ENCODE data around the gene LRRC23. TPM values are rescaled to one million over a fixed set of nuclear protein-coding genes. Genes with fewer than 3 reads are reported as not detected.

The LRRC23 gene
- total and polyA plus RNA-seq, 2 of the 13 experiments (the other 11 are each of a cell fraction or from before 2014, with no cell fraction given) = 6.0 to 7.8 TPM

DNA sequence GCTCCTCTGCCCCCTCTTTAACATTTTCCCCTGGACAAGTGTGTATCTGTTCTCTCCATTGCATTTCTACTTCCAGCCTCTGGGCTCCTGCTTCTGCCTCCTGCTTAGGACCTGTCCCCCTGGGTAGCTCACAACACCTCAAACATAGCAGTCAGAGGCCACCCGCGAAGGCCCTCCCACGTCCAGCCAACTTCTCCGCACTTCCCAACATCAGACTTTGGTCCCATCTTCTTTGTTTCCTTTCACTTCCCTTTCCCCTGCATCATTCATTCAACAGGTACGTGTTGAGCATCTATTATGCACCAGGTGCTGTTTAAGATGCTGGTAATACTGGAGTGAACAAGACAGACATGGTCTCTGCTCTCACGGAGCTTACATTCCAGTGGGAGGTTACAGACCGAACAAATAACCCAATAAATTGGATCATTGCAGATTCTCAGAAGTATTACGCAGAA, 42.3 kb downstream of the LRRC23 start (continued):
- no peak for TF ChIP-seq PAF1 (CRISPR knock-in tag; IDR thresholded peaks at IDR 0.05)
- no peak for TF ChIP-seq ZNF564 (CRISPR knock-in tag; IDR thresholded peaks at IDR 0.05)
- TF ChIP-seq SOX5 (CRISPR knock-in tag; IDR thresholded peaks at IDR 0.05; ENCODE audit: borderline replicate concordance) = 0 out of 2 replicates have a peak, but pooled peaks have one; percentile 6
- TF ChIP-seq ZNF572 (CRISPR knock-in tag; IDR thresholded peaks at IDR 0.05) = 0 out of 2 replicates have a peak, but pooled peaks have one; percentile 59
- no peak for TF ChIP-seq RAD51 (IDR thresholded peaks at IDR 0.05; ENCODE audit: borderline replicate concordance)
- no peak for TF ChIP-seq POGK (CRISPR knock-in tag; conservative IDR thresholded peaks at IDR 0.05)
- no peak for TF ChIP-seq TBP (CRISPR knock-in tag; IDR thresholded peaks at IDR 0.05)
- TF ChIP-seq JUN (CRISPR knock-in tag; IDR thresholded peaks at IDR 0.05) = no peak
- TF ChIP-seq RARG (CRISPR knock-in tag; IDR thresholded peaks at IDR 0.05; ENCODE audit: low read depth) = no peak
- 0 out of 2 replicates have a peak, but pooled peaks have one; percentile 42 for TF ChIP-seq ZNF354B (CRISPR knock-in tag; IDR thresholded peaks at IDR 0.05)
- TF ChIP-seq AKAP8 (CRISPR knock-in tag; IDR thresholded peaks at IDR 0.05) = no peak
- TF ChIP-seq FOXK2 (IDR thresholded peaks at IDR 0.05) = no peak
- peak; percentile 42; the same call in 1 of the 2 replicates for TF ChIP-seq ZNF24 (IDR thresholded peaks at IDR 0.05)
- no peak for TF ChIP-seq ONECUT2 (CRISPR knock-in tag; IDR thresholded peaks at IDR 0.05)
- TF ChIP-seq DR1 (CRISPR knock-in tag; IDR thresholded peaks at IDR 0.05) = no peak
- no peak for TF ChIP-seq NFATC3 (CRISPR knock-in tag; IDR thresholded peaks at IDR 0.05)
- TF ChIP-seq NFE2 (CRISPR knock-in tag; IDR thresholded peaks at IDR 0.05) = no peak
- TF ChIP-seq ZMYM3 (CRISPR knock-in tag; IDR thresholded peaks at IDR 0.05) = peak; percentile 33; the same call in 1 of the 2 replicates
- no peak for TF ChIP-seq MED13 (CRISPR knock-in tag; IDR thresholded peaks at IDR 0.05)
- TF ChIP-seq RORA (CRISPR knock-in tag; IDR thresholded peaks at IDR 0.05) = no peak
